KMS-11 (cell line): ENCODE measurements around the gene REM2.
"Not testable (repeated sequence)": the region's sequence is repeated elsewhere in the genome, so short reads cannot be mapped to it uniquely, and the experiment has no call there.

Experiments used
- H2AFZ ChIP-seq: fragments of 200-600 bp; sonication (generic); 2 replicates; pipeline ENCODE4 v1.6.1; 2016; ENCODE audit warnings: antibody characterized with exemption, mixed run types, low read depth
- H3K27ac ChIP-seq: fragments of 200-600 bp; sonication (generic); 2 replicates; pipeline ENCODE4 v1.6.1; 2016; ENCODE audit warnings: mild to moderate bottlenecking, mixed run types
- H3K27me3 ChIP-seq: fragments of 200-600 bp; sonication (generic); 2 replicates; pipeline ENCODE4 v1.6.1; 2017; ENCODE audit warnings: mild to moderate bottlenecking, low read depth, mixed run types, moderate library complexity; ENCODE audit not compliant: insufficient read depth
- H3K36me3 ChIP-seq: fragments of 200-600 bp; sonication (generic); 2 replicates; pipeline ENCODE4 v1.6.1; 2017; ENCODE audit warnings: mild to moderate bottlenecking, mixed run types; ENCODE audit not compliant: insufficient read depth
- H3K4me1 ChIP-seq: fragments of 200-600 bp; sonication (generic); 2 replicates; pipeline ENCODE4 v1.6.1; 2016; ENCODE audit warnings: mild to moderate bottlenecking, low read depth, mixed run types; ENCODE audit not compliant: poor library complexity, severe bottlenecking
- H3K4me2 ChIP-seq: fragments of 200-600 bp; sonication (generic); 2 replicates; pipeline ENCODE4 v1.7.0; 2016; ENCODE audit warnings: mild to moderate bottlenecking, mixed run types
- H3K4me3 ChIP-seq: fragments of 200-600 bp; sonication (generic); IDR thresholded peaks from 2 replicates; pipeline ENCODE4 v1.6.1; 2017; ENCODE audit warnings: low read depth, low read length, mixed read lengths; ENCODE audit not compliant: insufficient read depth
- H3K79me2 ChIP-seq: fragments of 200-600 bp; sonication (generic); 2 replicates; pipeline ENCODE4 v1.6.1; 2016; ENCODE audit warnings: low read depth, mixed run types; ENCODE audit not compliant: insufficient read depth
- H3K9ac ChIP-seq: fragments of 200-600 bp; sonication (generic); 2 replicates; pipeline ENCODE4 v1.6.1; 2016; ENCODE audit warnings: mild to moderate bottlenecking, mixed run types
- H4K20me1 ChIP-seq: fragments of 200-600 bp; sonication (generic); 2 replicates; pipeline ENCODE4 v1.6.1; 2016; ENCODE audit warnings: mild to moderate bottlenecking, mixed run types; ENCODE audit not compliant: insufficient read depth
- TF ChIP-seq, protein P1 (sequence below): fragments of 200-600 bp; sonication (generic); conservative IDR thresholded peaks from 2 replicates; pipeline ENCODE4 v1.6.1; 2017; ENCODE audit warnings: low read depth, mild to moderate bottlenecking, antibody characterized with exemption, low read length, moderate library complexity, mixed read lengths

The REM2 gene

GRCh38 chr14:22852599-22852939, 30.5 kb upstream of the REM2 start:
- H3K4me2 ChIP-seq = peak overlapping the region; percentile 92
- peak overlapping the region; percentile 96 for H2AFZ ChIP-seq
- no peak overlapping the region for H3K4me3 ChIP-seq
- peak overlapping the region; percentile 89; the same call in 1 of the 2 replicates for H3K9ac ChIP-seq
- no peaks in the 10 kb centered on the region for H3K36me3 ChIP-seq
- H3K79me2 ChIP-seq = no peaks in the 10 kb centered on the region
- peaks cover 18% of the 10 kb centered on the region for H3K4me1 ChIP-seq
- no peaks in the 10 kb centered on the region for H4K20me1 ChIP-seq
- H3K27ac ChIP-seq = peak overlapping the region; percentile 77
- H3K27me3 ChIP-seq = no peaks in the 10 kb centered on the region
- TF ChIP-seq, protein P1, sequence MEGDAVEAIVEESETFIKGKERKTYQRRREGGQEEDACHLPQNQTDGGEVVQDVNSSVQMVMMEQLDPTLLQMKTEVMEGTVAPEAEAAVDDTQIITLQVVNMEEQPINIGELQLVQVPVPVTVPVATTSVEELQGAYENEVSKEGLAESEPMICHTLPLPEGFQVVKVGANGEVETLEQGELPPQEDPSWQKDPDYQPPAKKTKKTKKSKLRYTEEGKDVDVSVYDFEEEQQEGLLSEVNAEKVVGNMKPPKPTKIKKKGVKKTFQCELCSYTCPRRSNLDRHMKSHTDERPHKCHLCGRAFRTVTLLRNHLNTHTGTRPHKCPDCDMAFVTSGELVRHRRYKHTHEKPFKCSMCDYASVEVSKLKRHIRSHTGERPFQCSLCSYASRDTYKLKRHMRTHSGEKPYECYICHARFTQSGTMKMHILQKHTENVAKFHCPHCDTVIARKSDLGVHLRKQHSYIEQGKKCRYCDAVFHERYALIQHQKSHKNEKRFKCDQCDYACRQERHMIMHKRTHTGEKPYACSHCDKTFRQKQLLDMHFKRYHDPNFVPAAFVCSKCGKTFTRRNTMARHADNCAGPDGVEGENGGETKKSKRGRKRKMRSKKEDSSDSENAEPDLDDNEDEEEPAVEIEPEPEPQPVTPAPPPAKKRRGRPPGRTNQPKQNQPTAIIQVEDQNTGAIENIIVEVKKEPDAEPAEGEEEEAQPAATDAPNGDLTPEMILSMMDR = no peak

DNA sequence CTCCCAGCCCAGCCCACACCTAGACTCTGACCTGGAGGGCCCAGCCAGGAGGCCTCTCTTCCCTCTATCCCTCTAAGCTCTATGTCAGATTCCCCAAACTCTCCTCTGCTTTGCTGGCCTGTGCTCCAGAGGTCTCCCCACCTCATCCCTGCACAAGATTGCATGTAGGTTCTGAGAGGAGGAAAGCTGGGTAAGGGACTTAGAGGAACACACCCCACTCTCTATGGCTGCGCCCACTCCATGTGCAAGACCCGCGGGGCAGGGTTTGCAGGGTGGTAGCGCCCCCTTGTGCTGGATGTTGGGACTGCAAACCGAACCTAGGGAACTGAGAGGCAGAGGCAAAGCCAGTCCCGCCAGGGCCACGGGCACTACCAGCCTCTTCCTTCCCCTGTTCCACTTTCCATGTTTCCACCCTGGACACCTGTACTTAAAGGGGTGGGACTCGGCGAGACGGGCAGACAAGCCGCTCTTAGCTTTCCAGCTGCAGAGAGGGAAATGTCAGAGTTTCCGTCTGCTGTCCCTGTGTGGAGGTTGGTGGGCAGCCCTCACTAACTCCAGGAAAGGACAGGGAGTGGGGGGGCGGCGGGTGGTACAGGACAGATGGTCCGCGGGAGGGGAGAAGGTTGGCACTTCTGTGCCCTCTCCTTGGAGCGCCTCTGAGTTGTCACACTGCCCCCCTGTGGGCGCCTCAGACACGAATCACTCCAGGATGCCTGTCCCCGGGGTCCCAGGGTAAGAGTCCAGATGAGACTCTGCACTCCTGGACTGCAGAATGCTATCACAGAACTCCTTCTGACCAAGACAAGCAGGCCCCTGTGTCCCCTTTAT, 29.9 kb upstream of the REM2 start:
- Histone ChIP-seq H3K36me3 (no peaks in the 10 kb centered on the region), H3K4me1 (peaks cover 20% of the 10 kb centered on the region), H3K4me2 (peak overlapping the region; percentile 92), H3K9ac (peak overlapping the region; percentile 89), H2AFZ (peak overlapping the region; percentile 96), H4K20me1 (no peaks in the 10 kb centered on the region), H3K4me3 (no peak overlapping the region), H3K27ac (peak overlapping the region; percentile 77), H3K27me3 (no peaks in the 10 kb centered on the region), H3K79me2 (no peaks in the 10 kb centered on the region)
- TF ChIP-seq, protein P1 = peak; percentile 94

GRCh38 chr14:22854296-22854695, 28.7 kb upstream of the REM2 start:
- H3K4me1 ChIP-seq = peaks cover 32% of the 10 kb centered on the region
- H3K27ac ChIP-seq, H3K27me3 ChIP-seq, H3K4me2 ChIP-seq, H3K9ac ChIP-seq, H3K4me3 ChIP-seq, H3K36me3 ChIP-seq, H4K20me1 ChIP-seq, H3K79me2 ChIP-seq, H2AFZ ChIP-seq: not testable (repeated sequence)

DNA sequence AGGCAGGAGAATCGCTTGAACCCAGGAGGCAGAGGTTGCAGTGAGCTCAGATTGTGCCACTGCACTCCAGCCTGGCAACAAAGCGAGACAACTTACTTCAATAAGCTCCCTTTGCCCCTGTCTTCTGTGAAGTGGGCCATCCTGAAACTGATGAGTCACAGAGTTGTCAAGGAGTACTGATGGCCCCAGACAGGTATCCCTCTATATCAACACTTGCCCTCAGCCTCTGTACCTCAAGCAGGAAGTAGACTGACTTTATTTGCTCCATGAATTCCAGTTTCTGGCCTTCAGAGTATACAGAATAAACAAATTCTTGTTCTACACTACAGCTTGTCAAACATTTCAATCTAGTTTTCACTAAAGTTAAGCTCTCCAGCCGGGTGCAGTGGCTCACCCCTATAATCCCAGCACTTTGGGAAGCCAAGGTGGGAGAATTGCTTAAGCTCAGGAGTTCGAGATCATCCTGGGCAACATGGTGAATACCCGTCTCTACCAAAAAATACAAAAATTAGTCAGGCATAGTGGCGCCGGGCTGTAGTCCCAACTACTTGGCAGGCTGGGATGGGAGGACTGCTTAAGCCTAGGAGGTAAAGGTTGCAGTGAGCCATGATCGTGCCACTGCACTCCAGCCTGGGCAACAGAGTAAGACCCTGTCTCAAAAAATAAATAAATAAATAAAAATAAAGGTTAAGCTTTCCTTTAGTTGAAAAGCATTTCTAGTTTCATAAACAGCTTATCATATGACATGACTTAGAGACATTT, 27.9 kb upstream of the REM2 start:
- no peak overlapping the region; the same call in 1 of the 2 replicates for H3K27ac ChIP-seq
- TF ChIP-seq, protein P1 = no peak
- no peak overlapping the region for H3K9ac ChIP-seq
- no peaks in the 10 kb centered on the region for H3K36me3 ChIP-seq
- no peaks in the 10 kb centered on the region for H4K20me1 ChIP-seq
- no peaks in the 10 kb centered on the region for H3K27me3 ChIP-seq
- no peak overlapping the region for H2AFZ ChIP-seq
- H3K79me2 ChIP-seq = no peaks in the 10 kb centered on the region
- no peak overlapping the region for H3K4me2 ChIP-seq
- peaks cover 33% of the 10 kb centered on the region for H3K4me1 ChIP-seq
- no peak overlapping the region for H3K4me3 ChIP-seq
